Ovary (tissue), 9 donors: ENCODE data around the gene NNMT. TPM values are rescaled to one million over a fixed set of nuclear protein-coding genes. Genes with fewer than 3 reads are reported as not detected.

Experiments
- DNase-seq, 5 donors: peaks; one replicate each; pipeline ENCODE4 v3.0.0-alpha.2; 2019 to 2020
- H3K27ac ChIP-seq, 2 donors: fragments of 200-600 bp; one replicate each; pipeline versions ENCODE4 v1.5.1 to v1.8.0; 2019 to 2022
- H3K27me3 ChIP-seq: fragments of 200-600 bp; one replicate; pipeline ENCODE4 v1.8.0; 2022
- H3K36me3 ChIP-seq: fragments of 200-600 bp; sonication (generic); one replicate; pipeline ENCODE4 v1.5.1; 2019
- H3K4me1 ChIP-seq: one replicate; pipeline ENCODE4 v1.8.1; 2013; ENCODE audit warnings: mild to moderate bottlenecking, moderate library complexity; ENCODE audit not compliant: insufficient read depth
- H3K4me3 ChIP-seq: fragments of 200-600 bp; sonication (generic); one replicate; pipeline ENCODE4 v1.5.1; 2017
- H3K9me3 ChIP-seq, 2 donors: fragments of 200-600 bp in 1 of 2; sonication (generic) in 1 of 2; one replicate each; pipeline versions ENCODE4 v1.5.1 to v1.8.1; 2013 to 2019; ENCODE audit warnings: mild to moderate bottlenecking in 1 of 2, moderate library complexity in 1 of 2
- EP300 ChIP-seq: sonication (generic); formaldehyde crosslinking; IDR thresholded peaks from one replicate; pipeline ENCODE4 v1.6.1; 2017; ENCODE audit warnings: antibody characterized with exemption
- POLR2A ChIP-seq: fragments of 450-650 bp; IDR thresholded peaks from one replicate; pipeline ENCODE4 v1.6.1; 2017; ENCODE audit warnings: antibody characterized with exemption, mild to moderate bottlenecking, moderate library complexity
- WGBS, 3 donors: extraction: QIAGEN DNeasy Blood & Tissue Kit in 1 of 3; methylation state at CpG; one replicate each; pipeline versions ENCODE4 v1.1.5 to v1.1.7; 2013 to 2017; 5-methylcytosine and 5-hydroxymethylcytosine counted together
- intact Hi-C, 4 donors: fragments of 100-400 bp; cut with DNase I; formaldehyde crosslinking; loops; one replicate each; pipeline versions ENCODE4 v1.11.0 to v1.15.1; 2022 to 2023
- polyA plus RNA-seq, 2 donors: library from polyadenylated mRNA; stranded (reverse); fragments of 200-250 nt in 1 of 2; fragments of 350-450 nt in 1 of 2; fragmentation: Illumina TruSeq in 1 of 2; extraction: RNeasy Lipid Tissue Mini Kit (QIAGEN cat#74804) in 1 of 2; gene quantifications; one replicate each; pipeline ENCODE4 v1.2.3, GENCODE V29; 2013 to 2014
- total RNA-seq, 7 donors: library from RNA; depleted of rRNA in 2 of 7; stranded (reverse); fragments of >200 nt in 2 of 7; fragmentation: NEBNext Ultra II Directional in 3 of 7; extraction: Animal tissue kit (Norgen Biotek cat#: 25700) in 3 of 7; gene quantifications; one replicate each; pipeline versions ENCODE4 v1.1.0 to v1.2.4, GENCODE V29; 2016 to 2023
- TF ChIP-seq, protein P1 (sequence below), 3 donors: fragments of 450-650 bp in 2 of 3; fragments of 200-600 bp in 1 of 3; IDR thresholded peaks; one replicate each; pipeline versions ENCODE4 v1.5.1 to v1.8.0; 2016 to 2022; ENCODE audit warnings: antibody characterized with exemption in 3 of 3, mild to moderate bottlenecking in 1 of 3
- donor health status: DM: no; HTN: no; CAD: no; lungs with moderate emphysema.
- donor health status: DM: no; HTN: no; CAD: no.
- donor health status: Bipolar disorder and iron deficiency.
- donor health status: DM: yes; HTN: yes; CAD: no.
- donor health status: DM: no; HTN: no; CAD: no.
- donor health status: DM: yes; HTN: yes; CAD: no.

The NNMT gene
- total and polyA plus RNA-seq, 9 donors = 9.5 to 295 (median 129) TPM

DNA sequence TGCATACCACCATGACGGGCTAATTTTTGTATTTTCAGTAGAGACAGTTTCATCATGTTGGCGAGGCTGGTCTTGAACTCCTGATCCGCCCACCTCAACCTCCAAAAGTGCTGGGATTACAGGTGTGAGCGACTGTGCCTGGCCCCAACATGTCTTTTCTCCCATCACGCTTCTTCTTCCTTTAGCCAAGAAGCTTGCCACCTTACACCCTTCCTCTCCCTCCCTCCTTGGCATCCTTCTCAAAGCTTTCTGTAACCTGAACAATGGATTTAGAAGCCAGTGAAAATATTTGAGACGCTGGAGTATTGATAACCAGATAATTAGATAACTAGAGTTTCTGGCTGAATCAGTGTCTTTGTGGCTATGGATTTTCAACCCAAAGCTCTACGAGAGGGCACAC is 11.3 kb upstream of the NNMT start:
- H3K27ac ChIP-seq = no peak overlapping the region
- no peaks in the 10 kb centered on the region for H3K27me3 ChIP-seq
- H3K4me1 ChIP-seq = peaks cover 3% of the 10 kb centered on the region
- no peaks in the 10 kb centered on the region for H3K36me3 ChIP-seq
- 92 to 96% (median 96%) methylated on average over 7 of the region's 7 CpGs for WGBS, 3 donors
- no peak for DNase-seq
- intact Hi-C loops = no loop called here
- H3K4me3 ChIP-seq = no peak overlapping the region
- TF ChIP-seq POLR2A = no peak
- TF ChIP-seq, protein P1, sequence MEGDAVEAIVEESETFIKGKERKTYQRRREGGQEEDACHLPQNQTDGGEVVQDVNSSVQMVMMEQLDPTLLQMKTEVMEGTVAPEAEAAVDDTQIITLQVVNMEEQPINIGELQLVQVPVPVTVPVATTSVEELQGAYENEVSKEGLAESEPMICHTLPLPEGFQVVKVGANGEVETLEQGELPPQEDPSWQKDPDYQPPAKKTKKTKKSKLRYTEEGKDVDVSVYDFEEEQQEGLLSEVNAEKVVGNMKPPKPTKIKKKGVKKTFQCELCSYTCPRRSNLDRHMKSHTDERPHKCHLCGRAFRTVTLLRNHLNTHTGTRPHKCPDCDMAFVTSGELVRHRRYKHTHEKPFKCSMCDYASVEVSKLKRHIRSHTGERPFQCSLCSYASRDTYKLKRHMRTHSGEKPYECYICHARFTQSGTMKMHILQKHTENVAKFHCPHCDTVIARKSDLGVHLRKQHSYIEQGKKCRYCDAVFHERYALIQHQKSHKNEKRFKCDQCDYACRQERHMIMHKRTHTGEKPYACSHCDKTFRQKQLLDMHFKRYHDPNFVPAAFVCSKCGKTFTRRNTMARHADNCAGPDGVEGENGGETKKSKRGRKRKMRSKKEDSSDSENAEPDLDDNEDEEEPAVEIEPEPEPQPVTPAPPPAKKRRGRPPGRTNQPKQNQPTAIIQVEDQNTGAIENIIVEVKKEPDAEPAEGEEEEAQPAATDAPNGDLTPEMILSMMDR (IDR thresholded peaks at IDR 0.05) = no peak
- TF ChIP-seq EP300 = no peak
- H3K9me3 ChIP-seq = no peaks in the 10 kb centered on the region

DNA sequence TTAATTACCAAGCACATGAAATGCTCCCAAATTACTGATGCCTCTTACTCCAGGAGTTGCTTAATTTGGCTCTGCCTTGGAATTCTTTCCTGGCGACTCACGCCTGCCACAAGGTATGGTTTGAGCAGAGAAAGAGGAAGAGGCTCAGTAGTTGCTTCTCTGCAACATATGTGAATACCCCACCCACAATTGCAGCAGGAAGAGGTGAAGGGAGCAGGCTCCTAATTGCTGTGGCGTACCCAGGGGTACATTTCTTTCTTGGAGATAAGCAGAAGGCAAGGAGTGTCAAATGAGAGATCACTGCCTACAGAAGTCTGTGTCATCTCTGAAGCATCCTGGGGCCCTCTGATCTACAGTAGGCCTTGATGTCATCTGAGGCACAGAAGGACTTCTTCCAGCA is 10.6 kb upstream of the NNMT start:
- intact Hi-C loops = no loop called here
- no peaks in the 10 kb centered on the region for H3K27me3 ChIP-seq
- 87% methylated on average over 3 of the region's 3 CpGs for WGBS, 3 donors
- H3K36me3 ChIP-seq = no peaks in the 10 kb centered on the region
- H3K9me3 ChIP-seq = no peaks in the 10 kb centered on the region
- DNase-seq = peak in 1 of 5 donors; percentile 41
- no peak overlapping the region for H3K27ac ChIP-seq
- peaks cover 3% of the 10 kb centered on the region for H3K4me1 ChIP-seq
- no peak overlapping the region for H3K4me3 ChIP-seq
- TF ChIP-seq EP300 = no peak
- TF ChIP-seq, protein P1 (IDR thresholded peaks at IDR 0.05) = no peak
- TF ChIP-seq POLR2A = no peak

DNA sequence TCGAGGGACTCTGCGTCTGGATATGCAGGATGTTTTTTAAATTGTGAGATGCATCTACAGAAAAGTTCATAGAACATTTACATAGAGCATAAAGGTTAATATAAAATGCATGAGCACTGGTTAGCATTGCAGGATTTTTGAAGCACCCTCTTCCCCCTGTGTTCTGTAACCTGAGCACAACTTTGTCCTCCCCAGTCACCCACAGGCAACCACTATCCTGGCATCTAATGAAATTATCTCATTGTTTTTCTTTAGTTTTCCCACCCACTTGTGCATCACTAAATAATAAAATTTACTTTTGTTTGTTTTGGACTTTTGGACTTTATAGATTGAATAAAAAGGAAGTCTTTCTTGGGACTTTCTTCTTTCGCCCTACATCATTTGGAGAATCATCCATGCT is 10.0 kb upstream of the NNMT start:
- TF ChIP-seq EP300 (no peak), POLR2A (no peak)
- TF ChIP-seq, protein P1 (IDR thresholded peaks at IDR 0.05) = no peak
- DNase-seq = no peak
- Histone ChIP-seq H3K27ac (no peak overlapping the region), H3K4me1 (peaks cover 3% of the 10 kb centered on the region), H3K36me3 (no peaks in the 10 kb centered on the region), H3K9me3 (no peaks in the 10 kb centered on the region), H3K4me3 (no peak overlapping the region), H3K27me3 (no peaks in the 10 kb centered on the region)
- WGBS, 3 donors = 94 to 97% (median 95%) methylated on average over 3 of the region's 3 CpGs
- intact Hi-C loops = no loop called here

- no peak overlapping the region for H3K4me3 ChIP-seq
- no peaks in the 10 kb centered on the region for H3K27me3 ChIP-seq
- no peaks in the 10 kb centered on the region for H3K9me3 ChIP-seq
- WGBS, 3 donors = 37 to 57% (median 49%) methylated on average over 2 of the region's 2 CpGs
- no peak overlapping the region for H3K27ac ChIP-seq
- no peaks in the 10 kb centered on the region for H3K36me3 ChIP-seq
- intact Hi-C loops = no loop called here
- no peak for DNase-seq
- H3K4me1 ChIP-seq = peaks cover 4% of the 10 kb centered on the region
- no peak for TF ChIP-seq POLR2A
- TF ChIP-seq EP300 = no peak
- TF ChIP-seq, protein P1 (IDR thresholded peaks at IDR 0.05) = no peak
These were observed 9.0 kb upstream of the NNMT start for GRCh38 chr11:114287154-114287553.
